ELF-1 (cell line): Measurements from ENCODE around the gene ELMO3.

Experiments
- DNase-seq: peaks from one replicate; pipeline ENCODE4 v3.0.0-alpha.2; 2016; ENCODE audit warnings: low read depth, low spot score

ELMO3 gene

DNA sequence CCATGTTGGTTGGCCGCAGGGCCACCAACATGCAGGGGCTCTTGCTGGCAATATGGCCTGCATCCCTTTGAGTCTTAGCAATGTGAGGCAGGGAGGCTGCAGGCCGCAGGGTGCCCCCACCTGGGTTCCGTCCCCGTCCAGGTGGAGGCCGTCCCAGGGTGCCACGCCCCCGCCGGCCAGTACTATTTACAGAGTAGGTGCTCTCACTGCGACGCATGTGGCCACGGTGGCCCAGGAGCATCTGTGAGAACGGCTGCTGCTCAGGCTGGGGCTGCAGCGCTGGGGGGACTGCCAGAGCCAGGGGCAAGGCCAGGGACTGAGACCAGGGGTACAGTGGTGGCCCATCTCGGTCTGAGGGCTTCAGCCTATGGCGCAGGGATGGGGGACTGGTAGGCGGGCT, 18.8 kb upstream of the ELMO3 start:
- DNase-seq: no peak

GRCh38 chr16:67181346-67181745, 17.6 kb upstream of the ELMO3 start:
- DNase-seq: no peak

DNA sequence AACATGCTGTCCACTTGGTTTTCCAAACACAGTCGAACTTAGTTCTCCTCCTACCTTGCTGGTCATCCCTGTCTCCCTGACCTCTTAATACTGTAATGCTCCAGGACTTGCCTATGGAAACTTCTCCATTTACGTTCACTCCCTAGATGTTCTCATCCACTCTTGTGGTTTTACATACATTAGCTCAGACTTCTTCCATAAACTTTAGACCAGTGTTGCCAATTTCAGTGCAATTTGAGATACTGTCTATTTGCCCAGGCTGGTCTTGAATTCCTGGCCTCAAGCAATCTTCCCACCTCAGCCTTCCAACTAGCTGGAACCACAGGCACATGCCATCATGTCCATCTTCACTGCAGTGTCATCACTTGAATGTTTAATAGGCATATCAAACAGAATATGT, 16.6 kb upstream of the ELMO3 start:
- no peak for DNase-seq

DNA sequence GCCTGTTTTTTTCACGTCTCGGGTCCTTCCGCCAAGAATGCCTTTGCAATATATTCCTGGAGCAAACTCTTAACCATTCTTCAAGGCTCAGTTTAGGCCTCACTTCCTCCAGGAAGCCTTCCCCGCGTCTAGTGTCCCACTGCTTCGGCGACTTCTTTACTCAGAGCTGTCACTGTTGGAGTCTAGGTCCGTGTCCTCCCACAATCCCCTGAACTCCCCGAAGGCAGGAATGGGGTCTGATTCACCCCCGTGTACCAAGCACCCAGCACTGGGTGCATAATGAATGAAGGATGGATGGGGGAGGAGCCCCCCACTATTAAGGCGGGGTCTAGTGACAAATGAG, 15.7 kb upstream of the ELMO3 start:
- DNase-seq: no peak

- peak; percentile 98 for DNase-seq
Observed at GRCh38 chr16:67183627-67184452, 15.1 kb upstream of the ELMO3 start, which contains the start of gene MATCAP1. MATCAP1 (minus strand) TSS chr16:67183963; CDS start chr16:67180610, 3,353 bp downstream.

GRCh38 chr16:67184453-67184994, 14.4 kb upstream of the ELMO3 start:
- DNase-seq: no peak

DNA sequence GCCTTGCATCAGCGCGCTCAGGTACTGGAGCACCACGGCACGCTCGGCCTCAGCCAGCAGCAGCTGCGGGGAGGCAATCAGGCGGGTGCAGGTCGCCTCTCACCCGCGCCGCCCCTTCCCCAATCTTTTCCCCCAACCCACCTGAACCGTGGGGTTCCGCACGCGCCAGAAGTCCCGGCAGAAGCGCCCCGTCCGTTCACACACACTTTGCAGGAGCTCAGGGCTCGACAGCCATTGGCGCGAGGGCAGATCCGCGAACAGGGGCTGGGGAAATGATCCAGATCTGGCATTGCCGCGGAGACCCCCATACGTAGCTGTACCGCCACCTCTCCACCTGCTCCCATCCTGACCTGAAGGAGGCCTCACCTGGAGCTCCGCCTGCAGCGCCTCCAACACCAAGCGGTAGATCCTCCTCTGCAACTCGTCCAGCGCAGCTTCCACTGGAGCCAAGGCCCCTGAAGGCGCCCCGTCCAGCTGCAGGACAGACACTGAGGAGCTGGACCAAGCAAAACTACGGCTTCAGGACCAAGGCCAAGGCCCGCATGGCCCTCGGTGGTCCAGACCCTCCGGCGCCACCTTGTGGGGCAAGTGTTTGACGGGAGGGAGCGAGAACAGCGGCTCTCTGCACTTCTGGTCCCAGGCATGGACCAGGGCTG, 13.8 kb upstream of the ELMO3 start:
- DNase-seq: peak; percentile 96

DNA sequence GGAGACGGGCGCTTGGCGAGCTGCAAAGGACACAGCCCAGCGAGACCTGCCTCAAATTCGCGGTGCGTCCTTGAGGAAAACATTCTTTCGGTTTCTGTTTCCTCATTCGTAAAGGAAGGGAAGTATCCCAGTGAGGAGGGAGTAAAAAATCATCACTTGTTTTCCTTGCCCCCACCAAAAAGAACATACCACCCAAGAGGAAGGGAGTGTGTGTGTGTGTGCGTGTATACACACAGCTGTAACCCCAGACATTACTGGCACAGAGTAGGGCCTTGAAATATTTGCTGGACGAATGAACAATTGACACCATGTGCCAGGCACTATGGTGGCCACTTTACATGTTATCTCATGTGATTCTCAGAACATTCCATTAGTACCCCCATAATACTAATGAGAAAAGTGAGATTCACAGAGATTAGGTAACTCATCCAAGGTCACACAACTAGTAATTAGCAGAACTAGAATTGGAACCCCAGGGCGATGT, 13.2 kb upstream of the ELMO3 start:
- DNase-seq: no peak

DNA sequence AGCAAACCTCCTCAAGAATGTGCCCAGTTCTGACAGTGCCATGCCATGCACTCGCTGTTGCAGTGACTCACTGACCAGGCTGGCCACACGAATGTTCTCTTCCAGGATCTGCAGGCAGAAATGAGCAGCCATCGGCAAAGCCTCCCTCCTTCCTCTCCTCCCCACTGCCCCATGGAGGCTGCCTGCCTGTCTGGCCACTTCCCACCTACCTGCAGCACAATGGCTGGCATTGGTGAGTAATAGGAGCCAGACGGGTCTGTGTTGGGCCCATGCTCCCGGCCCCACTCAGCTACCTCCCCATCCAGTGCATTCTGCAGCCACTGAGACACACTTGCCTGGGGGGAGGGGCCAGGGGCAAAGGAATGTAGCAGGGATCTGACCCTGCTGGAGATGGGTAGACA, 12.4 kb upstream of the ELMO3 start:
- peak; percentile 74 for DNase-seq

GRCh38 chr16:67187175-67187890, 11.6 kb upstream of the ELMO3 start:
- no peak for DNase-seq

GRCh38 chr16:67188323-67188722, 10.6 kb upstream of the ELMO3 start:
- no peak for DNase-seq

GRCh38 chr16:67188798-67189197, 10.1 kb upstream of the ELMO3 start:
- no peak for DNase-seq

- DNase-seq: no peak
Observed at GRCh38 chr16:67190041-67190440, 8.9 kb upstream of the ELMO3 start, which contains the start of gene EXOC3L1. EXOC3L1 (minus strand) TSS chr16:67190136; CDS start chr16:67189676, 460 bp downstream.

DNA sequence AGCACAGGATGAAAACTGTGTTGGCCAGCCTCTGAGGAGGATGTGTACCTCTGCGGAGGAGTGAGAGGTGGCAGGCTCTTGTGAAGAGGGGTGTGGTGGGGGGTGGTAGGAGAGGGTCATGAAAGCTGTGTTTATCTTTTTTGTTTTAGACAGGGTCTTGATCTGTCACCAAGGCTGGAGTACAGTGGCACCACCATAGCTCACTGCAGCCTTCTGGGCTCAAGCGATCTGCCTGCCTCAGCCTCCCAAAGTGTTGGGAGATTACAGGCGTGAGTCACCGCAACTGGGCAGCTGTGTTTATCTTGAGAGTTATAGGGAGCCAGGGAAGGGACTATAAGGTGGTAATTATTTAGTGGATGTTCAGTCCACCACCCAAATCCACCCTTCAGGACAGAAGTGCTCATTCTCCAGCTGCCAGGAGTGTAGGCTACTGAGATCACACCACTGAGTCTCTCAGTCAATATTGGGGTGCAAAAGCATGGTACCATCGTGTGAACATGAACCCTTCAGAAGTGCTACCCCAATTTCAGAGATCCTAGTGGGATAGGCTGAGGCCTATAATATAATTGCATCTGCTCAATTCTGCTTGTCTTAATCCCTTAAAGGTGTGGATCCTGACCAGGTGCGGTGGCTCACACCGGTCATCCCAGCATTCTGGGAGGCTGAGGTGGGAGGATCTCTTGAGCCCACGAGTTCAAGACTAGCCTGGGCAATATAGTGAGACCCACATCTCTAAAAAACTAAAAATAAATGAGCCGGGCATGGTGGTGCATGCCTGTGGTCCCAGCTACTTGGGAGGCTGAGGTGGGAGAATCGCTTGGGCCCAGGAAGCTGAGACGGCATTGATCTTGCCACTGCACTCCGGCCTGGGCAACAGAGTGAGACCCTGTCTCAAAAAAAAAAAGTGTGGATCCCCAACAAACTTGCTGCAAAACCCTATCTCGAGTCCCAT, 8.2 kb upstream of the ELMO3 start:
- DNase-seq: no peak

GRCh38 chr16:67191411-67191994, 7.4 kb upstream of the ELMO3 start:
- no peak for DNase-seq

DNA sequence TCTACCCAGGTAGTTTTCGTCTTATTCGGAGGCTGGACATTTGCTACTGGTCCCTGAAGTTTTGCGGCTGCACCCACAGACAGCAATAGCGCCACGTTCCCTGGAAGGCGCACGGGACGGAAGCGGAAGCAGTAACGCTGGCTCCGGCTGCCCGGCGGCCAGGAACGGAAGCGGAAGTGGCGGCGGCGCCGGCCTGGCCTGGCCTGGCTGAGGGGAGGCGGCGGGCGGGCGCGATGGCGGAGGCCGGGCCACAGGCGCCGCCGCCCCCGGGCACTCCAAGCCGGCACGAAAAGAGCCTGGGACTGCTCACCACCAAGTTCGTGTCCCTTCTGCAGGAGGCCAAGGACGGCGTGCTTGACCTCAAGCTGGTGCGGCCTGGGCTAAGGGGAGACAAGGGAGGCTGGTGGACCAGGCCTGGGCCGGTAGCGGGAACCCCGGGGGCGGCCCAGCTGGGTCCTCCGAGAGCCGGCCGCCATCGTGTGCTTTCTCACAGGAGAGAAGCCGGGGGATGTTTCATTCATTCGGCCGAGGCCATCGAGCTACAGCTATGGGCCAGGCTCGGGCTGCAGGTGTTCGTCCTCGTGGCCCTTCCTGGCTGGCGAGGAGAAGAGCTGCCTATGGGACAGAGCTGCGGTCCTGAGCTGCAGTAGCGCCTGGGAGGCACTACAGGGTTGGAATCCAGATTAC, 6.8 kb upstream of the ELMO3 start, which contains the start of gene E2F4:
E2F4 (plus strand) TSS at position 161 of the 687 bp plus-strand sequence; CDS start at position 234, 73 bp downstream.
- DNase-seq: peak; percentile 92

DNA sequence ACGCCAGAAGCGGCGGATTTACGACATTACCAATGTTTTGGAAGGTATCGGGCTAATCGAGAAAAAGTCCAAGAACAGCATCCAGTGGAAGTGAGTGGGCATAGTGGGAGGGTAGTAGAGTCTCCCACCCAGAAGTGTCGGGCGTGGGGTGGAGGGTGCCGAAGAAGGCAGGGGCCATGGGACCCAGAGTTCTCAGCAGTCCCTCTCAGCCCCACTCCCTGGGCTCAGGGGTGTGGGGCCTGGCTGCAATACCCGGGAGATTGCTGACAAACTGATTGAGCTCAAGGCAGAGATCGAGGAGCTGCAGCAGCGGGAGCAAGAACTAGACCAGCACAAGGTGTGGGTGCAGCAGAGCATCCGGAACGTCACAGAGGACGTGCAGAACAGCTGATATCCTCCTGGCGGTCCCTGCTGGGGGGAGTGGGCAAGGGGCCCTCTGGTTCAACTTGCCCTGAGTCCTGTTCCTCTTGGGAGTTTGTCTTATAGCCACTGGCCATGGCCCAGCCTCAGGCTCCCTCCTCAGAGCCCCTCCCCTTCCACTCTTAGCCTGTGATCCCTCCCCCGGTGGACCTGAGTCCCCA, 6.1 kb upstream of the ELMO3 start:
- DNase-seq: no peak

GRCh38 chr16:67193536-67193935, 5.4 kb upstream of the ELMO3 start:
- no peak for DNase-seq

GRCh38 chr16:67194260-67194659, 4.7 kb upstream of the ELMO3 start:
- DNase-seq: no peak
